Stimulated activated naive CD8-positive, alpha-beta T cell treated with anti-CD3 and anti-CD28 coated beads, Interleukin-15, Interleukin-2, amounts not matched to agents 100 ng/mL and 50 ng/mL, for 24 hours (primary cell): Measurements from ENCODE around the gene MALAT1.
"Not testable (repeated sequence)": the region's sequence is repeated elsewhere in the genome, so short reads cannot be mapped to it uniquely, and the experiment has no call there.

Source experiments
- H3K27ac Mint-ChIP-seq: one replicate; pipeline ENCODE4 v1.8.0; 2021; ENCODE audit warnings: mild to moderate bottlenecking, mixed read lengths
- H3K27me3 Mint-ChIP-seq: one replicate; pipeline ENCODE4 v1.8.0; 2021; ENCODE audit warnings: mixed read lengths
- H3K36me3 Mint-ChIP-seq: one replicate; pipeline ENCODE4 v1.8.0; 2021; ENCODE audit warnings: low read depth, mixed read lengths
- H3K4me1 Mint-ChIP-seq: one replicate; pipeline ENCODE4 v1.8.0; 2021; ENCODE audit warnings: low read depth, mixed read lengths
- H3K4me3 Mint-ChIP-seq: one replicate; pipeline ENCODE4 v1.8.0; 2021; ENCODE audit warnings: mild to moderate bottlenecking, mixed read lengths
- H3K9me3 Mint-ChIP-seq: one replicate; pipeline ENCODE4 v1.8.0; 2021; ENCODE audit warnings: mixed read lengths

Gene MALAT1

DNA sequence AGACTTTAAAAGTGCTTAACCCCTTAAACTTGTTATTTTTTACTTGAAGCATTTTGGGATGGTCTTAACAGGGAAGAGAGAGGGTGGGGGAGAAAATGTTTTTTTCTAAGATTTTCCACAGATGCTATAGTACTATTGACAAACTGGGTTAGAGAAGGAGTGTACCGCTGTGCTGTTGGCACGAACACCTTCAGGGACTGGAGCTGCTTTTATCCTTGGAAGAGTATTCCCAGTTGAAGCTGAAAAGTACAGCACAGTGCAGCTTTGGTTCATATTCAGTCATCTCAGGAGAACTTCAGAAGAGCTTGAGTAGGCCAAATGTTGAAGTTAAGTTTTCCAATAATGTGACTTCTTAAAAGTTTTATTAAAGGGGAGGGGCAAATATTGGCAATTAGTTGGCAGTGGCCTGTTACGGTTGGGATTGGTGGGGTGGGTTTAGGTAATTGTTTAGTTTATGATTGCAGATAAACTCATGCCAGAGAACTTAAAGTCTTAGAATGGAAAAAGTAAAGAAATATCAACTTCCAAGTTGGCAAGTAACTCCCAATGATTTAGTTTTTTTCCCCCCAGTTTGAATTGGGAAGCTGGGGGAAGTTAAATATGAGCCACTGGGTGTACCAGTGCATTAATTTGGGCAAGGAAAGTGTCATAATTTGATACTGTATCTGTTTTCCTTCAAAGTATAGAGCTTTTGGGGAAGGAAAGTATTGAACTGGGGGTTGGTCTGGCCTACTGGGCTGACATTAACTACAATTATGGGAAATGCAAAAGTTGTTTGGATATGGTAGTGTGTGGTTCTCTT, 2.8 kb downstream of the MALAT1 start:
- Mint-ChIP-seq H3K27me3 (no peaks in the 10 kb centered on the region), H3K27ac (no peak overlapping the region), H3K9me3 (no peaks in the 10 kb centered on the region), H3K36me3 (no peaks in the 10 kb centered on the region), H3K4me3 (no peak overlapping the region), H3K4me1 (peaks cover 45% of the 10 kb centered on the region)

GRCh38 chr11:65502274-65502554, 3.4 kb downstream of the MALAT1 start:
- H3K4me1 Mint-ChIP-seq = peaks cover 45% of the 10 kb centered on the region
- H3K4me3 Mint-ChIP-seq = no peak overlapping the region
- no peaks in the 10 kb centered on the region for H3K9me3 Mint-ChIP-seq
- H3K27me3 Mint-ChIP-seq = no peaks in the 10 kb centered on the region
- H3K36me3 Mint-ChIP-seq = no peaks in the 10 kb centered on the region
- no peak overlapping the region for H3K27ac Mint-ChIP-seq

DNA sequence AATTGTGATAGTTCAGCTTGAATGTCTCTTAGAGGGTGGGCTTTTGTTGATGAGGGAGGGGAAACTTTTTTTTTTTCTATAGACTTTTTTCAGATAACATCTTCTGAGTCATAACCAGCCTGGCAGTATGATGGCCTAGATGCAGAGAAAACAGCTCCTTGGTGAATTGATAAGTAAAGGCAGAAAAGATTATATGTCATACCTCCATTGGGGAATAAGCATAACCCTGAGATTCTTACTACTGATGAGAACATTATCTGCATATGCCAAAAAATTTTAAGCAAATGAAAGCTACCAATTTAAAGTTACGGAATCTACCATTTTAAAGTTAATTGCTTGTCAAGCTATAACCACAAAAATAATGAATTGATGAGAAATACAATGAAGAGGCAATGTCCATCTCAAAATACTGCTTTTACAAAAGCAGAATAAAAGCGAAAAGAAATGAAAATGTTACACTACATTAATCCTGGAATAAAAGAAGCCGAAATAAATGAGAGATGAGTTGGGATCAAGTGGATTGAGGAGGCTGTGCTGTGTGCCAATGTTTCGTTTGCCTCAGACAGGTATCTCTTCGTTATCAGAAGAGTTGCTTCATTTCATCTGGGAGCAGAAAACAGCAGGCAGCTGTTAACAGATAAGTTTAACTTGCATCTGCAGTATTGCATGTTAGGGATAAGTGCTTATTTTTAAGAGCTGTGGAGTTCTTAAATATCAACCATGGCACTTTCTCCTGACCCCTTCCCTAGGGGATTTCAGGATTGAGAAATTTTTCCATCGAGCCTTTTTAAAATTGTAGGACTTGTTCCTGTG, 3.9 kb downstream of the MALAT1 start:
- Mint-ChIP-seq H3K4me1 (peaks cover 49% of the 10 kb centered on the region), H3K27me3 (no peaks in the 10 kb centered on the region), H3K9me3 (no peaks in the 10 kb centered on the region), H3K4me3 (no peak overlapping the region), H3K27ac (no peak overlapping the region), H3K36me3 (no peaks in the 10 kb centered on the region)

DNA sequence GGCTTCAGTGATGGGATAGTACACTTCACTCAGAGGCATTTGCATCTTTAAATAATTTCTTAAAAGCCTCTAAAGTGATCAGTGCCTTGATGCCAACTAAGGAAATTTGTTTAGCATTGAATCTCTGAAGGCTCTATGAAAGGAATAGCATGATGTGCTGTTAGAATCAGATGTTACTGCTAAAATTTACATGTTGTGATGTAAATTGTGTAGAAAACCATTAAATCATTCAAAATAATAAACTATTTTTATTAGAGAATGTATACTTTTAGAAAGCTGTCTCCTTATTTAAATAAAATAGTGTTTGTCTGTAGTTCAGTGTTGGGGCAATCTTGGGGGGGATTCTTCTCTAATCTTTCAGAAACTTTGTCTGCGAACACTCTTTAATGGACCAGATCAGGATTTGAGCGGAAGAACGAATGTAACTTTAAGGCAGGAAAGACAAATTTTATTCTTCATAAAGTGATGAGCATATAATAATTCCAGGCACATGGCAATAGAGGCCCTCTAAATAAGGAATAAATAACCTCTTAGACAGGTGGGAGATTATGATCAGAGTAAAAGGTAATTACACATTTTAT, 4.6 kb downstream of the MALAT1 start:
- H3K36me3 Mint-ChIP-seq = no peaks in the 10 kb centered on the region
- no peaks in the 10 kb centered on the region for H3K9me3 Mint-ChIP-seq
- peaks cover 50% of the 10 kb centered on the region for H3K4me1 Mint-ChIP-seq
- no peak overlapping the region for H3K4me3 Mint-ChIP-seq
- H3K27me3 Mint-ChIP-seq = no peaks in the 10 kb centered on the region
- peak overlapping the region; percentile 91 for H3K27ac Mint-ChIP-seq

GRCh38 chr11:65503949-65504673, 5.3 kb downstream of the MALAT1 start:
- H3K9me3 Mint-ChIP-seq = no peaks in the 10 kb centered on the region
- H3K27ac Mint-ChIP-seq = peak overlapping the region; percentile 91
- no peaks in the 10 kb centered on the region for H3K27me3 Mint-ChIP-seq
- H3K36me3 Mint-ChIP-seq = no peaks in the 10 kb centered on the region
- H3K4me1 Mint-ChIP-seq = peaks cover 45% of the 10 kb centered on the region
- H3K4me3 Mint-ChIP-seq = no peak overlapping the region

- peak overlapping the region; percentile 80 for H3K27ac Mint-ChIP-seq
- no peak overlapping the region for H3K4me3 Mint-ChIP-seq
- H3K36me3 Mint-ChIP-seq = no peaks in the 10 kb centered on the region
- H3K9me3 Mint-ChIP-seq = no peaks in the 10 kb centered on the region
- no peaks in the 10 kb centered on the region for H3K27me3 Mint-ChIP-seq
- peaks cover 47% of the 10 kb centered on the region for H3K4me1 Mint-ChIP-seq
Observed at GRCh38 chr11:65504674-65505465, 6.0 kb downstream of the MALAT1 start.

GRCh38 chr11:65505466-65506289, 6.8 kb downstream of the MALAT1 start:
- Mint-ChIP-seq H3K4me3 (no peak overlapping the region), H3K9me3 (no peaks in the 10 kb centered on the region), H3K4me1 (peaks cover 52% of the 10 kb centered on the region), H3K27ac (peak overlapping the region; percentile 80), H3K27me3 (no peaks in the 10 kb centered on the region), H3K36me3 (no peaks in the 10 kb centered on the region)

DNA sequence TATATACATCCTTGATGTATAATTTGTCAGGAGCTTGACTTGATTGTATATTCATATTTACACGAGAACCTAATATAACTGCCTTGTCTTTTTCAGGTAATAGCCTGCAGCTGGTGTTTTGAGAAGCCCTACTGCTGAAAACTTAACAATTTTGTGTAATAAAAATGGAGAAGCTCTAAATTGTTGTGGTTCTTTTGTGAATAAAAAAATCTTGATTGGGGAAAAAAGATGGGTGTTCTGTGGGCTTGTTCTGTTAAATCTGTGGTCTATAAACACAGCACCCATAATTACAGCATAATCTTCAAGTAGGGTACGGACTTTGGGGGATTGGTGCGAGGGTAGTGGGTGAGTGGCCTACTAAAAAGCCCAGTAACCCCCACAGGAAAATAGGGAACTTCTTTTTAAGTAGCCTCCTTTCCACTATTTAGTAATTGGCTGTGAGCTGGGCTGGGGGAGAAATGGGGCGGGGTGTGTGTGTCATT, 7.5 kb downstream of the MALAT1 start:
- Mint-ChIP-seq H3K36me3 (no peaks in the 10 kb centered on the region), H3K4me1 (peaks cover 53% of the 10 kb centered on the region), H3K27me3 (no peaks in the 10 kb centered on the region), H3K27ac (peak overlapping the region; percentile 80), H3K9me3 (no peaks in the 10 kb centered on the region), H3K4me3 (no peak overlapping the region)

DNA sequence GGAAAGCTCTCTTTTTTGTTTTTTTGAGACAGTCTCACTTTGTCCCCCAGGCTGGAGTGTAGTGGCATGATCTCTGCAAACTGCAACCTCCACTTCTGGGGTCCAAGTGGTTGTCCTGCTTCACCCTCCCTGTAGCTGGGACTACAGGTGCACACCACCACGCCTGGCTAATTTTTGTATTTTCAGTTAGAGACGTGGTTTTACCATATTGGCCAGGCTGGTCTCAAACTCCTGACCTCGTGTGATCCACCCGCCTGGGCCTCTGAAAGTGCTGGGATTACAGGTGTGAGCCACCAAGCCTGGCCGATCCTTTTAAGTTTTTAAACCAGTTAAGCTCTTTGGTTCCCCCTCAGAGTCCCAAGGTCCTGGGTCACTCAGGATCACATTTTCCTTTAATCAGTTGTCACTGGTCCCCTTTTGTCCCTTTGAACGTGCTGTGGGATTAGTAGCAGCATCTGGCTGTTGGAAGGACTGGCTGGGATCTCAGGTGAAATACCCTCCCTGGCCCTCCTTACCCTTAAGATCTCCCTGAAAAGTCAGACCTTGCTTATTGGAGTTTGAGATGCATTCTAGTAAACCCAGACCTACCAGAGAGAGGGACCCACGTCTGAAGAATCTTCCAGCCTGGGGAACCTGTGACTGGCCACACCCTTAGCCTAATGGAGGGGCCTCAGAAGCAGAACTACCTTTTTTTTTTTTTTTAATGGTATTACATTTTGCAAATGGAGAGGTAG, 8.1 kb downstream of the MALAT1 start:
- no peak overlapping the region for H3K4me3 Mint-ChIP-seq
- H3K9me3 Mint-ChIP-seq = no peaks in the 10 kb centered on the region
- H3K36me3 Mint-ChIP-seq = no peaks in the 10 kb centered on the region
- H3K4me1 Mint-ChIP-seq = peaks cover 53% of the 10 kb centered on the region
- no peaks in the 10 kb centered on the region for H3K27me3 Mint-ChIP-seq
- peak overlapping the region; percentile 80 for H3K27ac Mint-ChIP-seq

DNA sequence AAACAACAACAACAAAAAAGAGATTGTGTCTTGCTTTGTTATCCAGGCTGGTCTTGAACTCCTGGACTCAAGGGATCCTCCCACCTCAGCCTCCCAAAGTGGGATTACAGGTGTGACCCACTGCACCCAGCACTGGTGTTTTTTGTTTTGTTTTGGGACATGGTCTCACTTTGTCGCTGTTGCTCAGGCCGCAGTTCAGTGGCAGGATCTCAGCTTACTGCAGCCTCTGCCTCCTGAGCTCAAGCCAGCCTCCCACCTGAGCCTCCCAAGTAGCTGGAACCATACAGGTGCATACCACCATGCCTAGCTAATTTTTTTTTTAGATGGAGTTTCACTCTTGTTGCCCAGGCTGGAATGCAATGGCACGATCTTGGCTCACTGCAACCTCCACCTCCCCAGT, 13.5 kb downstream of the MALAT1 start:
- not testable (repeated sequence) for H3K27me3 Mint-ChIP-seq, H3K27ac Mint-ChIP-seq, H3K9me3 Mint-ChIP-seq, H3K4me3 Mint-ChIP-seq, H3K36me3 Mint-ChIP-seq
- peaks cover 24% of the 10 kb centered on the region for H3K4me1 Mint-ChIP-seq

GRCh38 chr11:65516135-65516968, 17.5 kb downstream of the MALAT1 start:
- Mint-ChIP-seq H3K4me1 (peaks cover 9% of the 10 kb centered on the region), H3K27ac (peak overlapping the region; percentile 74), H3K27me3 (no peaks in the 10 kb centered on the region), H3K36me3 (no peaks in the 10 kb centered on the region), H3K4me3 (no peak overlapping the region), H3K9me3 (no peaks in the 10 kb centered on the region)

DNA sequence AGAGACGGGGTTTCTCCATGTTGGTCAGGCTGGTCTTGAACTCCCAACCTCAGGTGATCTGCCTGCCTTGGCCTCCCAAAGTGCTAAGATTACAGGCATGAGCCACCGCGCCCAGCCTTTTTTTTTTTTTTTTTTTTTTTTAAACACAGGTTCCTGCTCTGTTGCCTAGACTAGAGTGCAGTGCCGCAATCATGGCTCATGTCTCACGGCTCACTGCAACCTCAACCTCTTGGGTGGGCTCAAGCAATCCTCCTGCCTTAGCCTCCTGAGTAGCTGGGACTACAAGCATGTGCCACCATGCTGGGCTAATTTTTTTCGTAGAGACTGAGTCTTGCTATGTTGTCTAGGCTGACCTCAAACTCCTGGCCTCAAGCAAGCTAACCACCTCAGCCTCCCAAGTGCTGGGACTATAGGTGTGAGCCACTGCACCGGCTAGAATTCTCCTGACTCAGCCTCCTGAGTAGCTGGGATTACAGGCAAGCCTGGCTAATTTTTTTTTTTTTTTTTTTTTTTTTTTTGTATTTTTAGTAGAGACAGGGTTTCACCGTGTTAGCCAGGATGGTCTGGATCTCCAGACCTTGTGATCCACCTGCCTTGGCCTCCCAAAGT, 20.2 kb downstream of the MALAT1 start:
- H3K27me3 Mint-ChIP-seq, H3K4me3 Mint-ChIP-seq, H3K9me3 Mint-ChIP-seq, H3K36me3 Mint-ChIP-seq, H3K27ac Mint-ChIP-seq: not testable (repeated sequence)
- peaks cover 34% of the 10 kb centered on the region for H3K4me1 Mint-ChIP-seq
